Measurements from ENCODE around the gene GPR31. TPM values are rescaled to one million over a fixed set of nuclear protein-coding genes. Genes with fewer than 3 reads are reported as not detected.

GPR31 gene
- total and polyA plus RNA-seq, 8 donors: 0.18 TPM; not detected in 7

DNA sequence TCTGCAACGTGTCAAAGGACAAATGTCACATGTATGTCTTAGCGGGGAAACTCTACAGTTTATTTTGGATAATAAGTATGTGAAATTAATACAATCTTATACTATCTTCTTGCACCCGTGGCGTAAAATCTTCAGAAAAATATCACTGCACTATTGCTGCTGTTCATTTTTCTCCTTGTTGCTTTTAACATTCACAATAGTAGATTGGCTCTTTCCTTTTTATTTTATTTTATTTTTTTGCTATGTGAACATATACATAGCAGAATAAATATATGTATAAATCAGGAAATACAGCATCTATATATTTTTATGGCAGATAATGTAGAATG, 15.4 kb downstream of the GPR31 start:
- peaks cover 0 to 8% (median 3%) of the 10 kb centered on the region in 4 donors for H3K4me1 ChIP-seq
- intact Hi-C loops (cut with DNase I; ENCODE audit: low total_unique reads): loop anchor here (10.0 kb wide), 1 partner anchor 368 kb away; no protein-coding TSS in a partner anchor
- no peak overlapping the region for H3K4me3 ChIP-seq
- TF ChIP-seq POLR2A (IDR thresholded peaks at IDR 0.05): no peak
- TF ChIP-seq, protein P1, sequence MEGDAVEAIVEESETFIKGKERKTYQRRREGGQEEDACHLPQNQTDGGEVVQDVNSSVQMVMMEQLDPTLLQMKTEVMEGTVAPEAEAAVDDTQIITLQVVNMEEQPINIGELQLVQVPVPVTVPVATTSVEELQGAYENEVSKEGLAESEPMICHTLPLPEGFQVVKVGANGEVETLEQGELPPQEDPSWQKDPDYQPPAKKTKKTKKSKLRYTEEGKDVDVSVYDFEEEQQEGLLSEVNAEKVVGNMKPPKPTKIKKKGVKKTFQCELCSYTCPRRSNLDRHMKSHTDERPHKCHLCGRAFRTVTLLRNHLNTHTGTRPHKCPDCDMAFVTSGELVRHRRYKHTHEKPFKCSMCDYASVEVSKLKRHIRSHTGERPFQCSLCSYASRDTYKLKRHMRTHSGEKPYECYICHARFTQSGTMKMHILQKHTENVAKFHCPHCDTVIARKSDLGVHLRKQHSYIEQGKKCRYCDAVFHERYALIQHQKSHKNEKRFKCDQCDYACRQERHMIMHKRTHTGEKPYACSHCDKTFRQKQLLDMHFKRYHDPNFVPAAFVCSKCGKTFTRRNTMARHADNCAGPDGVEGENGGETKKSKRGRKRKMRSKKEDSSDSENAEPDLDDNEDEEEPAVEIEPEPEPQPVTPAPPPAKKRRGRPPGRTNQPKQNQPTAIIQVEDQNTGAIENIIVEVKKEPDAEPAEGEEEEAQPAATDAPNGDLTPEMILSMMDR (IDR thresholded peaks at IDR 0.05): peak in 1 of 7 experiments; percentile 5
- 27 to 37% (median 29%) methylated on average over 4 of the region's 4 CpGs for WGBS, 5 donors
- no peak for DNase-seq
- no peaks in the 10 kb centered on the region for H3K9me3 ChIP-seq
- no peaks in the 10 kb centered on the region for H3K36me3 ChIP-seq
- peaks cover 0 to 44% (median 0%) of the 10 kb centered on the region in 3 donors for H3K27me3 ChIP-seq
- no peak overlapping the region for H3K27ac ChIP-seq

DNA sequence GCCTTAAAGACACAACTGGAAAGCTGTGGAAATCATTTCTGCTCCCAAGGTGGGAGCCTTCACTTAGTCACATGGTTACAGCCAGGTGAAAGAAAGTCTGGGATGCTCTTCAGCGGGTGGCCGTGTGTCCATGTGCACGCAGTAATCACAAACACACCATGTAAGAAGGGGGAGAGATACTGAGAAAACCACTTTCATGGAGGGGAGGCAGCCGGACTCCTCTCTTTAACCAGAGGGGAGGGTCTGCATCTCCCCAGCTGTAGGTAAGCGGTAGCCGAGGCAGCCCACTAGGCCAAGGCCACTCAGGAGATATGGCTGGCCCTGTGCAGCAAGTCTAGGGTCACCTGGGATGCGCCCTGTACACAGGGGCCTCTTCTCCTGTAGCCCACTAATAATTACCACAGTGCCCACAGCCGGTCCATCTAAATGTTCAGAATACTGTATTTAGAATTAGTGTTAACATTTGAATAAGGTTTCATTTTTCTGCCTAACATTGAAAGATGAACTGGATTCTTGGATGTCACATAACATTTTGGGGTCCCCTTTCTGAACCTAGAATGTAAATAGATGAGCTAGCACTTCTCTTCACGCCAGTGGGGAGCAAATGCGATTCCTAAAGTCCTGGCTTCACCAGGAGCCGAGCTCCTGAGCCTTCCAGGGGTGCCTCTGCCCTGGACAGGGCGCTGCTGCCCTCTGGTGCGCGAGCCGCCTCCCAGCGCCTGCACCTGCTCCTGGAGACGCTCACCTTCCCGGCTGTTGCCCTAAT, 15.9 kb downstream of the GPR31 start:
- H3K4me1 ChIP-seq: peaks cover 0 to 8% (median 3%) of the 10 kb centered on the region in 4 donors
- no peak overlapping the region for H3K27ac ChIP-seq
- H3K27me3 ChIP-seq: peaks cover 0 to 39% (median 0%) of the 10 kb centered on the region in 3 donors
- H3K4me3 ChIP-seq: no peak overlapping the region
- DNase-seq: peak; percentile 65 to 85
- H3K36me3 ChIP-seq: no peaks in the 10 kb centered on the region
- 43 to 47% (median 44%) methylated on average over 18 of the region's 18 CpGs for WGBS, 5 donors
- intact Hi-C loops (cut with DNase I; ENCODE audit: low total_unique reads): loop anchor here (10.0 kb wide), 1 partner anchor 367 kb away; no protein-coding TSS in a partner anchor
- TF ChIP-seq, protein P1 (IDR thresholded peaks at IDR 0.05): peak in 5 of 7 experiments; percentile 43 to 73 (median 61)
- TF ChIP-seq POLR2A (IDR thresholded peaks at IDR 0.05): no peak
- H3K9me3 ChIP-seq: no peaks in the 10 kb centered on the region

DNA sequence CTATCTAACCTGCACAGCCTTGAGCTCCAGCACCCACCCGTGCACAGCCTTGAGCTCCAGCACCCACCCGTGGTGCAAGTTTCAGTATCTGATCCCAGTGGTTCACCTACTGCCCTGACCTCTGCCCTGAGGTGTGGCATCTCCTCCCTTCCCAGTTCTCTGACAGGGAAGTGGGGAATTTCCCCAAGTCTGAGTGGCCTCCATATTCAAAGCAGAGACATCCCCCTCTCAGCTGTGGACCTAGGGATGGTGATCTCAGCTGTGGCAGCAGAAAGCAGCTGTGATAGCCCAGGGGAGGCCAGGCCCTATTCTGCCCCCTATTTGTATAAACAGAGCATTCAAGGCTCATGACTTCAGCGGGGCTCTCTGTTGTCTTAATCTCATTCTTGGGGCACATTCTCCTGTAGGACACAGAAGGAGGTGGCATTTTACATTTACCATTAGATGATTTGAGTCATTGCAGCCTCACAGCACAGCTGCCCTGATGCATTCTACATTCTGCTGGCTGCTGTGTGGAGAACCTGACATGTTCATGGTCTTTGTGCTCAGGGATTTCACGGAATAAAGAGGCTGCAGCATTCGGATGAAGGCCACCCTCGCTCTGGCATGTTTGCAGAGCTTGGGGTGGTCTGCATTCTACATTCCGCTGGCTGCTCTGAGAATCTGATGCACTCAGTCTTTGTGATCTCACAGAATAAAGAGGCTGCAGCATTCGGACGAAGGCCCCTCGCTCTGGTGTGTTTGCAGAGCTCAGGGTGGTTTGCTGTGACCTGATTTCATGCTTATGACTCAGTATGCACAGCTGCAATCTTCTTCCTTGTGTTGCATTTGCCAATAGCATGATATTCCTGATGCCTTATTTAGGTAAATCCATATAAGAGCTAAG, 16.9 kb downstream of the GPR31 start:
- intact Hi-C loops (cut with DNase I; ENCODE audit: low total_unique reads): loop anchor here (10.0 kb wide), 1 partner anchor 366 kb away; no protein-coding TSS in a partner anchor
- Histone ChIP-seq H3K4me1 (peaks cover 0 to 8% (median 3%) of the 10 kb centered on the region in 4 donors), H3K4me3 (no peak overlapping the region), H3K27me3 (peaks cover 0 to 29% (median 0%) of the 10 kb centered on the region in 3 donors), H3K9me3 (no peaks in the 10 kb centered on the region), H3K36me3 (no peaks in the 10 kb centered on the region), H3K27ac (no peak overlapping the region)
- peak in 1 of 2 donors; percentile 67 for DNase-seq
- 35 to 55% (median 47%) methylated on average over 10 of the region's 10 CpGs for WGBS, 5 donors
- no peak for TF ChIP-seq POLR2AphosphoS5 (IDR thresholded peaks at IDR 0.05)
- TF ChIP-seq POLR2A (IDR thresholded peaks at IDR 0.05): no peak
- TF ChIP-seq, protein P1 (IDR thresholded peaks at IDR 0.05): no peak
- no peak for TF ChIP-seq EP300 (IDR thresholded peaks at IDR 0.05)

DNA sequence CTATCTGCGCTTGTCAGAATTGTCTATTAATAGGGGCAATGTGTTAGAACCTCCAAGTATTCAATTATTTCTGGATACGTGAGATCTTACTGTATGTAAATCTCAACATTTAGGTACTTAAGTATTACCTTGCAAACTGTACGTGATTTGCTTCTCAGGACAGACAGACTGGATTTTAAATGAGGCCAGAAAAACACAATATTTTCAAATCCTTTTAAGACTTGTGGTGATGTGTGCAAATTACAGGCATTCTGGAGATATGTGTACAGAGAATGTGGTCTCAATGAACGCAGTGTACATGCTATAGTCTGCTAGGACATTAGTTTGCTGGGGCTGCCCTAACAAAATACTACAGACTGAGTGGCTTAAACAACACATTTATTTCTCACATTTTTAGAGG, 18.0 kb downstream of the GPR31 start:
- 89 to 96% (median 94%) methylated on average over 4 of the region's 4 CpGs for WGBS, 5 donors
- TF ChIP-seq EP300 (IDR thresholded peaks at IDR 0.05) (no peak), POLR2AphosphoS5 (IDR thresholded peaks at IDR 0.05) (no peak), POLR2A (IDR thresholded peaks at IDR 0.05) (no peak)
- TF ChIP-seq, protein P1 (IDR thresholded peaks at IDR 0.05): no peak
- no peak for DNase-seq
- no peaks in the 10 kb centered on the region for H3K9me3 ChIP-seq
- H3K27me3 ChIP-seq: peaks cover 0 to 23% (median 0%) of the 10 kb centered on the region in 3 donors
- intact Hi-C loops (cut with DNase I; ENCODE audit: low total_unique reads): loop anchor here (10.0 kb wide), 1 partner anchor 365 kb away; no protein-coding TSS in a partner anchor
- H3K36me3 ChIP-seq: no peaks in the 10 kb centered on the region
- peaks cover 0 to 8% (median 3%) of the 10 kb centered on the region in 4 donors for H3K4me1 ChIP-seq
- no peak overlapping the region for H3K4me3 ChIP-seq
- no peak overlapping the region for H3K27ac ChIP-seq
